Spinal cord (tissue), 10 donors: ENCODE results near the gene IGF2BP3. TPM values are rescaled to one million over a fixed set of nuclear protein-coding genes. Genes with fewer than 3 reads are reported as not detected.

ENCODE experiments used
- DNase-seq, 6 donors: peaks; one replicate each; pipeline versions ENCODE4 v3.0.0 to v3.0.0-alpha.2; 2013 to 2015; ENCODE audit warnings: low spot score in 6 of 6, low read depth in 4 of 6
- H3K27ac ChIP-seq: one replicate; pipeline ENCODE4 v1.5.1; 2013; ENCODE audit warnings: low read depth, low read length, control low read depth
- H3K27me3 ChIP-seq: one replicate; pipeline ENCODE4 v1.6.1; 2013; ENCODE audit warnings: low read length; ENCODE audit not compliant: control insufficient read depth, insufficient read depth
- H3K36me3 ChIP-seq: one replicate; pipeline ENCODE4 v1.6.1; 2013; ENCODE audit warnings: low read length; ENCODE audit not compliant: control insufficient read depth, insufficient read depth
- H3K4me1 ChIP-seq: one replicate; pipeline ENCODE4 v1.6.1; 2013; ENCODE audit warnings: low read length; ENCODE audit not compliant: control insufficient read depth, insufficient read depth
- H3K4me3 ChIP-seq: one replicate; pipeline ENCODE4 v1.5.1; 2013; ENCODE audit warnings: low read depth, low read length, control low read depth
- H3K9me3 ChIP-seq: one replicate; pipeline ENCODE4 v1.6.1; 2013; ENCODE audit warnings: low read length; ENCODE audit not compliant: control insufficient read depth, insufficient read depth
- WGBS: methylation state at CpG from one replicate; pipeline ENCODE4 v1.1.5; 2013; ENCODE audit warnings: missing lambda C conversion rate; ENCODE audit not compliant: insufficient coverage; 5-methylcytosine and 5-hydroxymethylcytosine counted together
- polyA plus RNA-seq, 2 donors: library from polyadenylated mRNA; unstranded; fragments of 120-200 nt; gene quantifications; one replicate each; pipeline ENCODE4 v1.2.1, GENCODE V29; 2013; ENCODE audit not compliant: insufficient read length in 2 of 2
- total RNA-seq, 2 donors: library from RNA; depleted of rRNA in 1 of 2; stranded (reverse); fragments of 120-200 nt in 1 of 2; fragments of >200 nt in 1 of 2; gene quantifications; one replicate each; pipeline versions ENCODE4 v1.2.3 to v1.2.4, GENCODE V29; 2013 to 2014
- donor health status: healthy.

The IGF2BP3 gene
- total and polyA plus RNA-seq, 4 donors: 18.8 to 37.3 (median 25.5) TPM

- DNase-seq: peak in 1 of 6 donors; percentile 9
- Histone ChIP-seq H3K36me3 (no peaks in the 10 kb centered on the region), H3K4me1 (peaks cover 3% of the 10 kb centered on the region), H3K27ac (no peak overlapping the region), H3K27me3 (no peaks in the 10 kb centered on the region), H3K4me3 (no peak overlapping the region), H3K9me3 (no peaks in the 10 kb centered on the region)
- WGBS: 97% methylated on average over 3 of the region's 4 CpGs
Measured at GRCh38 chr7:23372611-23373010, 97.7 kb downstream of the IGF2BP3 start.

- no peak for DNase-seq
Measured at GRCh38 chr7:23371654-23372053, 98.6 kb downstream of the IGF2BP3 start.

GRCh38 chr7:23369695-23370404, 100.4 kb downstream of the IGF2BP3 start:
- H3K27me3 ChIP-seq: no peaks in the 10 kb centered on the region
- 100% methylated on average over 1 of the region's 5 CpGs for WGBS
- no peaks in the 10 kb centered on the region for H3K4me1 ChIP-seq
- H3K27ac ChIP-seq: no peak overlapping the region
- no peak overlapping the region for H3K4me3 ChIP-seq
- no peaks in the 10 kb centered on the region for H3K9me3 ChIP-seq
- H3K36me3 ChIP-seq: no peaks in the 10 kb centered on the region
- DNase-seq: no peak

More at GRCh38 chr7:23371654-23372053, 98.6 kb downstream of the IGF2BP3 start:
- no peaks in the 10 kb centered on the region for H3K27me3 ChIP-seq
- WGBS: 100% methylated on average over 1 of the region's 6 CpGs
- no peaks in the 10 kb centered on the region for H3K36me3 ChIP-seq
- H3K4me1 ChIP-seq: peaks cover 3% of the 10 kb centered on the region
- no peak overlapping the region for H3K27ac ChIP-seq
- no peaks in the 10 kb centered on the region for H3K9me3 ChIP-seq
- no peak overlapping the region for H3K4me3 ChIP-seq

- no peaks in the 10 kb centered on the region for H3K9me3 ChIP-seq
- H3K4me3 ChIP-seq: no peak overlapping the region
- H3K27ac ChIP-seq: no peak overlapping the region
- H3K36me3 ChIP-seq: no peaks in the 10 kb centered on the region
- H3K27me3 ChIP-seq: no peaks in the 10 kb centered on the region
- no peaks in the 10 kb centered on the region for H3K4me1 ChIP-seq
- WGBS: 83% methylated on average over 3 of the region's 4 CpGs
- DNase-seq: no peak
Measured at GRCh38 chr7:23369100-23369499, 101.2 kb downstream of the IGF2BP3 start.

- H3K27ac ChIP-seq: no peak overlapping the region
- no peak overlapping the region for H3K4me3 ChIP-seq
- no peaks in the 10 kb centered on the region for H3K27me3 ChIP-seq
- DNase-seq: no peak
- peaks cover 2% of the 10 kb centered on the region for H3K4me1 ChIP-seq
- no peaks in the 10 kb centered on the region for H3K36me3 ChIP-seq
- WGBS: 100% methylated on average over 1 of the region's 2 CpGs
- no peaks in the 10 kb centered on the region for H3K9me3 ChIP-seq
Measured at GRCh38 chr7:23358152-23358674, 112.1 kb downstream of the IGF2BP3 start.

GRCh38 chr7:23357190-23358093, 112.8 kb downstream of the IGF2BP3 start:
- H3K4me3 ChIP-seq: no peak overlapping the region
- DNase-seq: peak in 2 of 6 donors; percentile 56 to 74
- H3K27me3 ChIP-seq: no peaks in the 10 kb centered on the region
- no peak overlapping the region for H3K27ac ChIP-seq
- WGBS: no CpG with 5 or more reads among the region's 6 CpGs
- H3K36me3 ChIP-seq: no peaks in the 10 kb centered on the region
- no peaks in the 10 kb centered on the region for H3K9me3 ChIP-seq
- peaks cover 4% of the 10 kb centered on the region for H3K4me1 ChIP-seq

- Histone ChIP-seq H3K27me3 (no peaks in the 10 kb centered on the region), H3K27ac (no peak overlapping the region), H3K4me1 (peaks cover 4% of the 10 kb centered on the region), H3K36me3 (no peaks in the 10 kb centered on the region), H3K4me3 (no peak overlapping the region), H3K9me3 (no peaks in the 10 kb centered on the region)
- no peak for DNase-seq
- WGBS: no CpG with 5 or more reads among the region's 3 CpGs
Measured at GRCh38 chr7:23356726-23357125, 113.6 kb downstream of the IGF2BP3 start.

GRCh38 chr7:23356168-23356567, 114.1 kb downstream of the IGF2BP3 start:
- 88% methylated on average over 1 of the region's 3 CpGs for WGBS
- H3K9me3 ChIP-seq: no peaks in the 10 kb centered on the region
- DNase-seq: no peak
- H3K27ac ChIP-seq: no peak overlapping the region
- no peak overlapping the region for H3K4me3 ChIP-seq
- H3K4me1 ChIP-seq: peaks cover 4% of the 10 kb centered on the region
- H3K27me3 ChIP-seq: no peaks in the 10 kb centered on the region
- H3K36me3 ChIP-seq: peaks cover 3% of the 10 kb centered on the region

GRCh38 chr7:23353172-23353571, 117.1 kb downstream of the IGF2BP3 start:
- 30% methylated on average over 3 of the region's 5 CpGs for WGBS
- Histone ChIP-seq H3K4me3 (no peak overlapping the region), H3K27me3 (no peaks in the 10 kb centered on the region), H3K27ac (peak overlapping the region; percentile 26), H3K9me3 (no peaks in the 10 kb centered on the region), H3K36me3 (peaks cover 4% of the 10 kb centered on the region), H3K4me1 (peaks cover 4% of the 10 kb centered on the region)
- peak in 2 of 6 donors; percentile 32 to 44 for DNase-seq
